K562 (cell line): ENCODE measurements around the gene ISLR2. TPM values are rescaled to one million over a fixed set of nuclear protein-coding genes. Genes with fewer than 3 reads are reported as not detected.
A peak's percentile ranks its signal among the peaks of the same experiment; 100 is the strongest.

Experiments used
- ATAC-seq: fragments of 200-7000 bp; cut with Tn5 transposase; 3 replicates; pipeline ENCODE4 v1.9.1; 2020; ENCODE audit warnings: moderate library complexity
- BruUV-seq: library from RNA; stranded (reverse); fragments of 400-500 nt; replicated peaks from 2 replicates; lab custom pipeline; 2021; lab: Mats Ljungman, UMichigan
- CTCF ChIA-PET: fragments of 300-600 bp; formaldehyde crosslinking; extraction: SDS; loops from one replicate; lab custom pipeline; 2021; ENCODE audit warnings: low intra/inter-chr PET ratio; lab: Yijun Ruan, JAX
- POLR2A ChIA-PET: fragments of 300-600, 350-650 bp; sonication (Branson Sonifier 250); formaldehyde crosslinking; extraction: SDS; loops from one replicate; lab custom pipeline; 2021; ENCODE audit warnings: antibody characterized with exemption, inconsistent platforms; lab: Yijun Ruan, JAX
- DNase-seq, 4 experiments: peaks; one replicate each; pipeline versions ENCODE4 v3.0.0 to v3.0.0-alpha.2; 2011 to 2018; ENCODE audit warnings: low spot score in 3 of 4, mixed read lengths in 3 of 4; ENCODE audit errors: extremely low read depth in 1 of 4
- FAIRE-seq: peaks from 2 replicates; lab custom pipeline; 2011; peaks lifted over from hg19 to GRCh38; lab: Jason Lieb, UNC
- H2AFZ ChIP-seq: 2 replicates; pipeline ENCODE4 v1.6.0; 2011; ENCODE audit warnings: low read depth, low read length, control low read depth, inconsistent platforms
- H3K27ac ChIP-seq: fragments of 200-600 bp; 3 replicates; pipeline ENCODE4 v1.8.0; 2011; ENCODE audit warnings: low read depth, mild to moderate bottlenecking, control low read depth, inconsistent platforms, low read length, moderate library complexity, mixed read lengths; ENCODE audit errors: extremely low read depth
- H3K27me3 ChIP-seq, 2 experiments: fragments of 300-600 bp in 1 of 2; 2 replicates in 1 of 2; 3 replicates in 1 of 2; pipeline versions ENCODE4 v1.6.0 to v1.8.0; 2011; ENCODE audit warnings: inconsistent platforms in 2 of 2, low read length in 2 of 2, mild to moderate bottlenecking in 1 of 2, mixed read lengths in 1 of 2, moderate library complexity in 1 of 2; ENCODE audit not compliant: control insufficient read depth in 2 of 2, insufficient read depth in 2 of 2
- H3K36me3 ChIP-seq: fragments of 300-600 bp; 3 replicates; pipeline ENCODE4 v1.8.0; 2011; ENCODE audit warnings: mild to moderate bottlenecking, low read length, inconsistent platforms; ENCODE audit not compliant: control insufficient read depth, insufficient read depth
- H3K4me1 ChIP-seq, 2 experiments: fragments of 200-600 bp in 1 of 2; replicated peaks in 1 of 2; 2 replicates in 1 of 2; 3 replicates in 1 of 2; pipeline versions ENCODE4 v1.5.1 to v1.8.0; 2011; ENCODE audit warnings: inconsistent platforms in 2 of 2, low read length in 2 of 2, mild to moderate bottlenecking in 1 of 2, mixed read lengths in 1 of 2, moderate library complexity in 1 of 2; ENCODE audit not compliant: control insufficient read depth in 2 of 2, insufficient read depth in 2 of 2
- H3K4me2 ChIP-seq: 2 replicates; pipeline ENCODE4 v1.6.1; 2011; ENCODE audit warnings: low read length, control low read depth, inconsistent platforms, mixed read lengths; ENCODE audit not compliant: insufficient read depth
- H3K4me3 ChIP-seq: fragments of 200-600 bp; sonication (generic), shearing (Covaris generic); 2 replicates; pipeline ENCODE4 v1.5.1; 2016; ENCODE audit warnings: control low read depth, inconsistent platforms
- H3K79me2 ChIP-seq: fragments of 200-600 bp; 3 replicates; pipeline ENCODE4 v1.8.0; 2011; ENCODE audit warnings: low read length, inconsistent platforms; ENCODE audit not compliant: control insufficient read depth, insufficient read depth
- H3K9ac ChIP-seq, 2 experiments: 2 replicates each; pipeline versions ENCODE4 v1.6.0 to v1.6.1; 2011; ENCODE audit warnings: low read depth in 2 of 2, low read length in 2 of 2, control low read depth in 1 of 2, inconsistent platforms in 1 of 2, mild to moderate bottlenecking in 1 of 2, mixed read lengths in 1 of 2; ENCODE audit not compliant: insufficient read depth in 1 of 2
- H3K9me1 ChIP-seq: one replicate; pipeline ENCODE4 v1.6.0; 2011; ENCODE audit warnings: inconsistent platforms, mild to moderate bottlenecking, low read length, moderate library complexity; ENCODE audit not compliant: control insufficient read depth, insufficient read depth
- H3K9me3 ChIP-seq: replicated peaks from 2 replicates; pipeline ENCODE4 v1.5.1; 2011; ENCODE audit warnings: low read depth, low read length, inconsistent platforms; ENCODE audit not compliant: control insufficient read depth, insufficient read depth
- H4K20me1 ChIP-seq: replicated peaks from 2 replicates; pipeline ENCODE4 v1.6.1; 2011; ENCODE audit warnings: low read length, inconsistent platforms, mixed read lengths; ENCODE audit not compliant: control insufficient read depth, insufficient read depth
- CHCHD3 ChIP-seq: fragments of 250-450 bp; sonication (Bioruptor Pico); IDR thresholded peaks from 2 replicates; pipeline ENCODE4 v2.1.2; 2022; ENCODE audit warnings: mild to moderate bottlenecking
- EWSR1 ChIP-seq: fragments of 450-650 bp; IDR thresholded peaks from 2 replicates; pipeline ENCODE4 v1.6.1; 2018; ENCODE audit warnings: borderline replicate concordance, mild to moderate bottlenecking, low read depth, moderate library complexity; ENCODE audit not compliant: partially characterized antibody
- HMG20A ChIP-seq: fragments of 450-650 bp; formaldehyde crosslinking; conservative IDR thresholded peaks from 2 replicates; pipeline ENCODE4 v1.4.0; 2020; ENCODE audit warnings: mild to moderate bottlenecking, mixed read lengths
- PCBP2 ChIP-seq: fragments of 200-400 bp; formaldehyde crosslinking; IDR thresholded peaks from 2 replicates; pipeline ENCODE4 v1.6.1; 2018; ENCODE audit warnings: low read length, low read depth, mild to moderate bottlenecking, moderate library complexity; ENCODE audit not compliant: poor library complexity, severe bottlenecking
- PML ChIP-seq: IDR thresholded peaks from 2 replicates; pipeline ENCODE4 v1.6.1; 2012; ENCODE audit warnings: low read length, inconsistent platforms
- STAG1 ChIP-seq: sonication (generic); formaldehyde crosslinking; IDR thresholded peaks from 2 replicates; pipeline ENCODE4 v1.5.0; 2020; ENCODE audit warnings: missing genetic modification reagents, borderline replicate concordance
- TRIM28 ChIP-seq: fragments of 450-650 bp; IDR thresholded peaks from 2 replicates; pipeline ENCODE4 v1.6.1; 2017
- ZNF124 ChIP-seq: sonication (generic); formaldehyde crosslinking; IDR thresholded peaks from 2 replicates; pipeline ENCODE4 v1.8.1; 2022; ENCODE audit warnings: missing genetic modification reagents
- ZNF143 ChIP-seq: sonication (generic); formaldehyde crosslinking; IDR thresholded peaks from 2 replicates; pipeline ENCODE4 v1.9.0; 2022; ENCODE audit warnings: mild to moderate bottlenecking, missing genetic modification reagents
- WGBS: fragments of 100-300 bp; shearing (Covaris generic); methylation state at CpG from one replicate; pipeline ENCODE4 v1.1.6; 2016; ENCODE audit warnings: low coverage, mixed read lengths; ENCODE audit not compliant: insufficient coverage; ENCODE audit errors: missing lambda C conversion rate; 5-methylcytosine and 5-hydroxymethylcytosine counted together
- in situ Hi-C: fragments of 300-500 bp; cut with MboI; formaldehyde crosslinking; loops from 4 replicates; pipeline ENCODE4 v1.15.0; 2018; ENCODE audit warnings: inconsistent platforms, mixed read lengths
- intact Hi-C: fragments of 100-400 bp; cut with micrococcal nuclease; formaldehyde crosslinking; loops from 2 replicates; pipeline ENCODE4 v1.14.2; 2022
- polyA plus RNA-seq, 8 experiments: library from polyadenylated mRNA; depleted of rRNA in 4 of 8; stranded (reverse) in 5 of 8; unstranded in 3 of 8; fragments of >200 nt; fragmentation: Nextera tagmentation in 2 of 8; fragmentation: Illumina TruSeq in 1 of 8; extraction: Ambion mirVana in 2 of 8; extraction: Trizol in 1 of 8; gene quantifications; 2 replicates each; pipeline versions ENCODE4 v1.2.1 to v1.2.3, GENCODE V29; 2011 to 2014; ENCODE audit warnings: inconsistent platforms in 1 of 8, missing spikeins in 1 of 8
- total RNA-seq, 7 experiments: library from RNA; depleted of rRNA in 6 of 7; stranded (reverse); fragments of >200 nt in 6 of 7; fragmentation: Illumina TruSeq in 2 of 7; extraction: Trizol in 2 of 7; gene quantifications; 2 replicates each; pipeline versions ENCODE4 v1.2.1 to v1.2.3, GENCODE V29; 2011 to 2021; ENCODE audit warnings: low replicate concordance in 1 of 7
- TF ChIP-seq, protein P1 (sequence below): fragments of 250-450 bp; sonication (Bioruptor Pico); IDR thresholded peaks from 2 replicates; pipeline ENCODE4 v1.5.1; 2021; ENCODE audit warnings: mild to moderate bottlenecking
- TF ChIP-seq, protein P2 (sequence below): sonication (generic); formaldehyde crosslinking; IDR thresholded peaks from 2 replicates; pipeline ENCODE4 v1.4.0; 2020; ENCODE audit warnings: mild to moderate bottlenecking, missing genetic modification reagents
- TF ChIP-seq, protein P3 (sequence below): sonication (generic); formaldehyde crosslinking; IDR thresholded peaks from 2 replicates; pipeline ENCODE4 v1.8.0; 2022; ENCODE audit warnings: missing genetic modification reagents, mild to moderate bottlenecking, moderate library complexity, borderline replicate concordance

The ISLR2 gene
- total and polyA plus RNA-seq, 9 of the 15 experiments (the other 6 are each of a cell fraction or from before 2014, with no cell fraction given), result not detected

DNA sequence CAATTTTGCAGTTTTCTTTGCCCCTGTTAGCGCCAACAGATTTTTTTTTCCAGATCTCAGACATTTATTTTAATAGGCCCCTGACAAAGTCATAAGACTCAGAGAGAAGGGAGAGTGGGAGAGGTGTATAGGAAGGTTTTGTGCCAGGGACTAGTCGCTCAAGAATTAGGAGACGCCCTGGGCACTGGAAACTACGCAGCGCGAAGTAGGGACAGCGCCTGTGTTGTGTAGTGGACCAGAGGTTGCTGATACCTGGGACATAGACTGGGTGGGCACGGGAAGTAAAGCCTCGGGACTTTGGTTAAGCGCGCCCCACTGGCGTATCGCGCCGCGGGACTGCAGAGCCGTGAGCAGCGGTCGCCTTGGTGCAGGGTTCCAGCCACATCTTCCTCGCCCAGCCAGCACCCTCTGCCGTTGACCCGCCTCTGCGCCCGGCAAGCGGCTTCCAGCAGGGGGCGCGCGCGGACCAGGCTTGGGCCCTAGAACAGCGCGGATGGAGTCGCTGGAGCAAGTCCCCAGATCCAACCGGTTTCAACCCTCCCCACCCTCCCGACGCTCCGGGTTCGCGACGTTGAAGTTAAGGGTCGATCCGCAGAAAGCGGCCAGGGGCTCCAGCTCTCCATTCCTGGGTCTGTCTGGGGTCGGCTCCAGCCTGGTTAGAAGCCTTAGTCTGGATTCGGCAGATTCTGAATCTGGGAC, 3.0 kb upstream of the ISLR2 start:
- peak; percentile 82 to 91 (median 87) for DNase-seq
- intact Hi-C loops, result loop anchor here (1.0 kb wide), 1 partner anchor 195 kb away; no protein-coding TSS in a partner anchor
- Histone ChIP-seq H3K4me2 (no peak overlapping the region), H3K79me2 (no peaks in the 10 kb centered on the region), H3K9me3 (no peaks in the 10 kb centered on the region), H3K9ac (no peak overlapping the region), H4K20me1 (peaks cover 3% of the 10 kb centered on the region; the same call in 1 of the 2 replicates), H3K9me1 (no peaks in the 10 kb centered on the region), H3K4me3 (no peak overlapping the region), H2AFZ (no peak overlapping the region), H3K27me3 (peaks cover 40 to 66% of the 10 kb centered on the region in 2 experiments), H3K36me3 (no peaks in the 10 kb centered on the region), H3K4me1 (peaks cover 0 to 28% of the 10 kb centered on the region in 2 experiments; a peak in 2 of 5 replicates), H3K27ac (no peak overlapping the region)
- peak; percentile 99 for ATAC-seq
- CTCF ChIA-PET, result interaction anchor here (0.8 to 6.2 kb wide), 2 partner anchors 181 to 194 kb away, joined by 3 to 37 read pairs; no protein-coding TSS in a partner anchor
- BruUV-seq, result no TSS peak
- no peak for FAIRE-seq
- in situ Hi-C loops, result loop anchor here (5.0 to 25.0 kb wide), 3 partner anchors 73 to 1160 kb away; partner anchors contain the start of gene GOLGA6D
- WGBS, result 20% methylated on average over 28 of the region's 44 CpGs
- POLR2A ChIA-PET, result interaction anchor here (0.6 kb wide), 1 partner anchor 18 kb away, joined by 3 read pairs; no protein-coding TSS in a partner anchor
- TF ChIP-seq TRIM28 (no peak), STAG1 (CRISPR knock-in tag) (peak; percentile 95), ZNF143 (CRISPR knock-in tag) (no peak), ZNF124 (CRISPR knock-in tag) (no peak), PCBP2 (no peak), EWSR1 (no peak), CHCHD3 (no peak), HMG20A (CRISPR knock-in tag) (no peak), PML (no peak)
- TF ChIP-seq, protein P1, sequence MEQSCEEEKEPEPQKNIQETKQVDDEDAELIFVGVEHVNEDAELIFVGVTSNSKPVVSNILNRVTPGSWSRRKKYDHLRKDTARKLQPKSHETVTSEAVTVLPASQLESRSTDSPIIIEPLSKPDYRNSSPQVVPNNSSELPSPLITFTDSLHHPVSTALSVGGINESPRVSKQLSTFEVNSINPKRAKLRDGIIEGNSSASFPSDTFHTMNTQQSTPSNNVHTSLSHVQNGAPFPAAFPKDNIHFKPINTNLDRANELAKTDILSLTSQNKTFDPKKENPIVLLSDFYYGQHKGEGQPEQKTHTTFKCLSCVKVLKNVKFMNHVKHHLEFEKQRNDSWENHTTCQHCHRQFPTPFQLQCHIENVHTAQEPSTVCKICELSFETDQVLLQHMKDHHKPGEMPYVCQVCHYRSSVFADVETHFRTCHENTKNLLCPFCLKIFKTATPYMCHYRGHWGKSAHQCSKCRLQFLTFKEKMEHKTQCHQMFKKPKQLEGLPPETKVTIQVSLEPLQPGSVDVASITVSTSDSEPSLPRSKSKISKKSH (CRISPR knock-in tag), result no peak
- TF ChIP-seq, protein P2, sequence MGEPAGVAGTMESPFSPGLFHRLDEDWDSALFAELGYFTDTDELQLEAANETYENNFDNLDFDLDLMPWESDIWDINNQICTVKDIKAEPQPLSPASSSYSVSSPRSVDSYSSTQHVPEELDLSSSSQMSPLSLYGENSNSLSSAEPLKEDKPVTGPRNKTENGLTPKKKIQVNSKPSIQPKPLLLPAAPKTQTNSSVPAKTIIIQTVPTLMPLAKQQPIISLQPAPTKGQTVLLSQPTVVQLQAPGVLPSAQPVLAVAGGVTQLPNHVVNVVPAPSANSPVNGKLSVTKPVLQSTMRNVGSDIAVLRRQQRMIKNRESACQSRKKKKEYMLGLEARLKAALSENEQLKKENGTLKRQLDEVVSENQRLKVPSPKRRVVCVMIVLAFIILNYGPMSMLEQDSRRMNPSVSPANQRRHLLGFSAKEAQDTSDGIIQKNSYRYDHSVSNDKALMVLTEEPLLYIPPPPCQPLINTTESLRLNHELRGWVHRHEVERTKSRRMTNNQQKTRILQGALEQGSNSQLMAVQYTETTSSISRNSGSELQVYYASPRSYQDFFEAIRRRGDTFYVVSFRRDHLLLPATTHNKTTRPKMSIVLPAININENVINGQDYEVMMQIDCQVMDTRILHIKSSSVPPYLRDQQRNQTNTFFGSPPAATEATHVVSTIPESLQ, result no peak
- TF ChIP-seq, protein P3, sequence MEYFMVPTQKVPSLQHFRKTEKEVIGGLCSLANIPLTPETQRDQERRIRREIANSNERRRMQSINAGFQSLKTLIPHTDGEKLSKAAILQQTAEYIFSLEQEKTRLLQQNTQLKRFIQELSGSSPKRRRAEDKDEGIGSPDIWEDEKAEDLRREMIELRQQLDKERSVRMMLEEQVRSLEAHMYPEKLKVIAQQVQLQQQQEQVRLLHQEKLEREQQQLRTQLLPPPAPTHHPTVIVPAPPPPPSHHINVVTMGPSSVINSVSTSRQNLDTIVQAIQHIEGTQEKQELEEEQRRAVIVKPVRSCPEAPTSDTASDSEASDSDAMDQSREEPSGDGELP (CRISPR knock-in tag), result peak; percentile 68; the same call in 1 of the 2 replicates
